GM06990 (cell line): Measurements from ENCODE around the gene CNGA1.
A peak's percentile ranks its signal among the peaks of the same experiment; 100 is the strongest.

Experiments
- DNase-seq: peaks from one replicate; pipeline ENCODE4 v3.0.0-alpha.2; 2011; ENCODE audit not compliant: insufficient read length; ENCODE audit errors: extremely low read depth
- H3K27me3 ChIP-seq: replicated peaks from 2 replicates; pipeline ENCODE4 v1.6.0; 2011; ENCODE audit warnings: low read length; ENCODE audit not compliant: control insufficient read depth, insufficient read depth
- H3K36me3 ChIP-seq: 2 replicates; pipeline ENCODE4 v1.5.1; 2011; ENCODE audit warnings: low read length; ENCODE audit not compliant: control insufficient read depth, insufficient read depth
- H3K4me3 ChIP-seq: replicated peaks from 2 replicates; pipeline ENCODE4 v1.5.1; 2011; ENCODE audit warnings: low read depth, mild to moderate bottlenecking, control low read depth, low read length
- CTCF ChIP-seq: IDR thresholded peaks from 2 replicates; pipeline ENCODE4 v1.5.1; 2011; ENCODE audit warnings: low read length, control low read depth, mild to moderate bottlenecking, inconsistent platforms; ENCODE audit not compliant: insufficient read depth, poor library complexity, severe bottlenecking

CNGA1 gene

GRCh38 chr4:48049483-48049882 lies 33.0 kb upstream of the CNGA1 start:
- TF ChIP-seq CTCF = no peak
- DNase-seq = no peak
- no peaks in the 10 kb centered on the region for H3K27me3 ChIP-seq
- no peaks in the 10 kb centered on the region for H3K36me3 ChIP-seq
- no peak overlapping the region for H3K4me3 ChIP-seq

- TF ChIP-seq CTCF = no peak
- DNase-seq = peak; percentile 46
- H3K27me3 ChIP-seq = no peaks in the 10 kb centered on the region
- no peak overlapping the region for H3K4me3 ChIP-seq
- no peaks in the 10 kb centered on the region for H3K36me3 ChIP-seq
Measured at GRCh38 chr4:48047896-48048295, 31.4 kb upstream of the CNGA1 start.

- H3K27me3 ChIP-seq = no peaks in the 10 kb centered on the region
- no peaks in the 10 kb centered on the region for H3K36me3 ChIP-seq
- H3K4me3 ChIP-seq = no peak overlapping the region
- no peak for TF ChIP-seq CTCF
- peak; percentile 82 for DNase-seq
Measured at GRCh38 chr4:48047421-48047844, 31.0 kb upstream of the CNGA1 start.

GRCh38 chr4:48046059-48046458 lies 29.6 kb upstream of the CNGA1 start:
- no peaks in the 10 kb centered on the region for H3K36me3 ChIP-seq
- no peak for DNase-seq
- H3K27me3 ChIP-seq = no peaks in the 10 kb centered on the region
- no peak for TF ChIP-seq CTCF
- H3K4me3 ChIP-seq = no peak overlapping the region

- H3K4me3 ChIP-seq = no peak overlapping the region
Measured at GRCh38 chr4:48044298-48044697, 27.8 kb upstream of the CNGA1 start.

More at GRCh38 chr4:48044298-48044697, 27.8 kb upstream of the CNGA1 start:
- Histone ChIP-seq H3K36me3 (no peaks in the 10 kb centered on the region), H3K27me3 (no peaks in the 10 kb centered on the region)
- no peak for TF ChIP-seq CTCF
- DNase-seq = no peak
